Fibroblast of gingiva (primary cell): ENCODE results near the gene TMEM176B.
"Not testable (repeated sequence)": the region's sequence is repeated elsewhere in the genome, so short reads cannot be mapped to it uniquely, and the experiment has no call there.

ENCODE experiments used
- DNase-seq: peaks from one replicate; pipeline ENCODE4 v3.0.0-alpha.2; 2011; ENCODE audit warnings: low read depth

The TMEM176B gene

DNA sequence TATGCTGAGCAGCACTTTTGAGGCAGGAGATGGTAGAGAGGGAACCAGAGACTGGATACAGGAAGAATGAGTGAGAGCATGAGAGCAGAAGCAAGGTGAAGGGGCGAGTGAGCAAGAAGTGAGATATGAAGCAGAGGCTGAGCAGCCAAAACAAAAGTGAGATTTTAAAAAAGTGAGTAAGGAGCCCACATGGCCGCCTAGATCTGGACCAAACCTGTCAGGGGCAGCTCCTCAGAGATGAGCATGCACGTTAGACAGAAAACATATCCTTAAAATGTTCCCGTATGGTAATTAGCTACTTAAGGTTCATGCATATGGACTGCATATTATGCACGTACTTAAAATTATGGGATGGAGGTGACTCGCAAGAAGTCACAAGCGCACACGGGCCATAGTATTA lies 22.9 kb upstream of the TMEM176B start:
- DNase-seq = no peak

DNA sequence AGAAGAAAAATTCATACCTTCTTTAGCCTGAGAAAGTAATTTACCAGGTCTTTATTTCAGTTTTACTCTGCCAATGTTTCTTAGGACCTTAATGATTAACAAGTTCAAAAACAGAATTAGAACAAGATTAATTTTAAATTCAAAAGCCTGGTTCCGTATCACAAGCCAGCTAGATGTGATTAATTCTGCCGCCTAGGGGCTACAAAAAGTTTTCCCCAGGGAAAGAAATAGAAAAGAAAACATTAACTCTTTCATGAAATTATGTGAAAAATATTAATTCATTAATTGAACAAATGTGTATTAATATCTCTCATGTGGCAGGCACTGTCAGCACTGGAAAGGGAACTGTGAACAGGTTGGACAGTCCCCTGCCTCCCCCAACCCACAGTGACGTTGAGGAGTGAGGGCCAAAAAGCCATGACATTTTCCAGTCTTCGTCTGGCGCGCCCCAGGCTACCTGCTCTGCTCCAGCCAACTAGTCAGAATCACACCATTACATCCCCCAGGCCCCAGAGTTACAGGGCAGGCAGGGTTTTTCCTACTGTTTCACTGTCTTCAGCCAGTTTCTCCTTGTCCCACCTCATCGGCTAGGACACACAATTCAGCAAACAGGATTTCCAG lies 20.5 kb upstream of the TMEM176B start:
- no peak for DNase-seq

GRCh38 chr7:150820148-150820547 lies 20.0 kb upstream of the TMEM176B start:
- no peak for DNase-seq

- DNase-seq = no peak
These were observed 18.8 kb upstream of the TMEM176B start for GRCh38 chr7:150818971-150819370.

DNA sequence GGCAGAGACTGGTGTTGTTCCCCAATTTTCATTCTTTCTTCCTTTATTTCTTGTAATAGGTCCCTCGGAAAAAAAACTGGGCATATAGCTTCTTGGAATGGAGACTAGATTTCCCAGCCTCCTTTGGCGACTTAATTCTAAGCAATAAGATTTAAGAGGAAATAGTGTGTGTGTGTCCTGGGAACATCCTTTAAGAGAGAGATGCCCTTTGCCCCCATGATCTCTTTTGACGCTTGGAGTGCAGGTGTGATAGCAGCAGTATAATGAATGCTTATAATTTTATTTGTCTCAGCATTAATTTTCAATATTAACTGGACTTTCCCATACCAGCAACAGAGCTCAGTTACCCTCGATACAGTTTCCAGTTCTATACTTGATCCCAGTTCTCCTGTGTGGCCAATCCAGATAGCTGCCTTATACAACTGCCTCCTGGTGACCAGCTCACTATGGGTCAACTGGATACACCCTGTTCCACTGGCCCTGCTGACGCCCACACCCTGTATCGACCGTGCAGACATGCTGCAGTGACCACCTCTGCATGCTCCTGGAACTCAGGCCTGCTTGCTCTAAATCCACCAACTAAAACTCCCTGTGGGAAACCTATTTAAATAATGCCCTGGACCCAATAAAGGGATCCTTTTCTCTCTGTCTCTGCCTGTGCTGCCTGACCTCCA lies 14.3 kb upstream of the TMEM176B start:
- DNase-seq = no peak

DNA sequence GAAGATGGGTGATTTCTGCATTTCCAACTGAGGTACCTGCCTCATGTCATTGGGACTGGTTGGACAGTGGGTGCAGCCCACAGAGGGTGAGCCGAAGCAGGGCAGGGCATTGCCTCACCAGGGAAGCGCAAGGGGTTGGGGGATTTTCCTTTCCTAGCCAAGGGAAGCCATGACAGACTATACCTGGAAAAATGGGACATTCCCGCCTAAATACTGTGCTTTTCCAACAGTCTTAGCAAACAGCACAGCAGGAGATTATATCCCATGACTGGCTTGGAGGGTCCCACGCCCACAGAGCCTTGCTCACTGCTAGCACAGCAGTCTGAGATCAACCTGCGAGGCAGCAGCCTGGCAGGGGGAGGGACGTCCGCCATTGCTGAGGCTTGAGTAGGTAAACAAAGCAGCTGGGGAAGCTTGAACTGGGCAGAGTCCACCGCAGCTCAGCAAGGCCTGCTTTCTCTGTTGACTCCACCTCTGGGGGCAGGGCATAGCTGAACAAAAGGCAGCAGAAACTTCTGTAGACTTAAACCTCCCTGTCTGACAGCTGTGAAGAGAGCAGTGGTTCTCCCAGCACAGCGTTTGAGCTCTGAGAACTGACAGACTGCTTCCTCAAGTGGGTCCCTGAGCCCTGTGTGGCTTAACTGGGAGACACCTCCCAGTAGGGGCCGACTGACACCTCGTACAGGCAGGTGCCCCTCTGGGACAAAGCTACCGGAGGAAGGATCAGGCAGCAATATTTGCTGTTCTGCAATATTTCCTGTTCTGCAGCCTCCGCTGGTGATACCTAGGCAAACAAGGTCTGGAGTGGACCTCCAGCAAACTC lies 7.7 kb upstream of the TMEM176B start:
- DNase-seq = not testable (repeated sequence)

- DNase-seq = no peak
These were observed 6.7 kb upstream of the TMEM176B start for GRCh38 chr7:150806863-150807262.

- no peak for DNase-seq
These were observed 6.3 kb upstream of the TMEM176B start for GRCh38 chr7:150806454-150806853.

DNA sequence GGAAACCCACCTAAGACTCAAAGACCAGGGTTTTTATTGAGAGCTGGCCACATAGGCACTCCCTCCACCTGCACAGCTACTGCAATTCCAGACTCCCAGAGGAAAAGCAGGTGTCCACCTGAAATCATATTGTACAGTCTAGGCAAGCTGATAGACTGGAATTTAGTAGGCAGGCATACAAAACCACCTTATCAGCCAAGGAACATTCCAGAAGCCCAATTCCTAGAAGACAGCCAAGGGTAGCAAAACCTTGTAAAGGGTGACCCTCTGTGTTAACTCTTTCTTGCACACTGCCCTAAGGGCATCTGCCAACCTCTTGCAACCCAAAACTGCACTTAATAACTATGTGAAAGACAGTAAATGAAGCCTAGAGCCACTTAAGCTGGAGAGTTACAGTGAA lies 5.7 kb upstream of the TMEM176B start:
- DNase-seq = no peak

- DNase-seq = no peak
These were observed 4.6 kb upstream of the TMEM176B start for GRCh38 chr7:150804802-150805201.

GRCh38 chr7:150803161-150803860 lies 3.1 kb upstream of the TMEM176B start:
- no peak for DNase-seq

GRCh38 chr7:150801946-150802771 lies 2.0 kb upstream of the TMEM176B start:
- no peak for DNase-seq

- DNase-seq = no peak
These were observed 1.2 kb upstream of the TMEM176B start for GRCh38 chr7:150801242-150801945.

DNA sequence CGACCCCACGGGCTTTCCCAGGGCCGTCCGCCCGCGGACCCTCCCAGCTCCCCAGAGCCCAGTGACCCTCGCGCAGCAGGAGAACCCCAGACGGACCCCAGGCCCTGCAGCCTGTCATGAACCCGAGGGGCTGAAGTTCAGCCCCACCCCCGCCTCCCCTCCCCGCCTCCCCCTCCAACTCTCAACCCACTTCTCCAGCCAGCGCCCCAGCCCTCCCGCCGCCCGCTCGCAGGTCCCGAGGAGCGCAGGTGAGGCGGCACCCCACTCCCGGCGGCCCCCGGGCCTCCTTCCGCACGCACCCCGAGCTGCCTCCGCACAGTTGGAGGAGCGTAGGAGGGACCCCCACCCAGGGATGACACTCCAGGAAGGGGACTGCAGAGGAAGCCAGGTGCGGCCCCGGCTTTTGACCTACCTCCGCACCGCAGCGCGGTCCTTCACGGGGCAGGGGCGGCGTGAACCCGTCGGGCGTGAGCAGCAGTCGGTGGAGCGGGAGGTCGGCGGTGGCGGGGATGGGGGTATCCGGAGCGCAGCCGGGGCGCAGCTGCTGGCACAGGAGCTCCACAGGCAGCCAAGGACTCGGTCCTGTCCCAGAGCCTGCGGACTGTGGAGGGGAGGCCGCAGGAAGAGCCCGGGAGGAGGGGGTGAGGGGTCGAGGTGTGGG lies 547 bp upstream of the TMEM176B start, which contains the start of gene TMEM176A:
Gene TMEM176A, plus strand, starts transcription at position 189 of the 661 bp plus-strand sequence. CDS start 782 bp downstream, outside the sequence.
- DNase-seq = no peak

GRCh38 chr7:150799156-150799555 lies 1.0 kb downstream of the TMEM176B start:
- no peak for DNase-seq

DNA sequence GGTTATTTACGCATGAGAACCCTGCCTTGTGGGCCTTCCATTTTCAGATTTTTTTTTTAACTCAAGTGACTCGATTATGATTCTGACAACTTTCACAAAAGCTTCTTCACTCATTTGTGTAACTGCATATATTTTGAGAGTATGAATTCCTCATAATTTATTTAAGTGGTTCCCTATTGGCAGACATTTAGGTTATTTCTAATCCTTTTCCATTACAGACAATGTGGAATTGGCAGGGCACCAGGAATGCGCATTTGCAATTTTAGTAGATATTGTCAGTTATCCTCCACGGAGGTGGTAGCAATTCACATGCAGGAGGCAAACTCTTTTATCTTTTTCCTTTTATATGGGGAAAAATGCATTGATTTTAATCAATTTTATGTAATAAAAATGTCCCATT lies 2.5 kb downstream of the TMEM176B start:
- DNase-seq = no peak

GRCh38 chr7:150793569-150794238 lies 6.5 kb downstream of the TMEM176B start:
- DNase-seq = no peak

GRCh38 chr7:150791746-150792452 lies 8.3 kb downstream of the TMEM176B start:
- DNase-seq = no peak

DNA sequence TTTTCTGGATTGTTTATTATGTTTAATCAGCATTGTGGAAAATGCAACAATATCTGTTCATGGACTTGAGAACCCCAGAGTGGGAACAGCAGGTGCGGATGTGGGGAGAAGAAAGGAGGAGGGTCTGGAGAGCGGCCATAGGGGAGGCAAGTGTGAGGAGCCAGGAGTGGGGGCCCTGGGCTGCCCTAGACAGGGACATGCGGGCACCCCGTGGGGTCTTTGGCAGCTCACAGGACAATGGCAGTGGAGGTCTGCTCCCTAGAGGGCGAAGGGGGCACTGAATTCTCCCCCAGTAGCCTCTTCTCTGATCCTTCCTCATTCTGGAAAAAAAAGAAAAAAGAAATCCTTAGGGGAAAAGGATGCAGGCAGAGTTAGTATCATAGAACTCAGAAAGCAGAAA lies 8.9 kb downstream of the TMEM176B start:
- no peak for DNase-seq
